HCT116 (cell line): ENCODE results near the gene SIAH2. TPM values are rescaled to one million over a fixed set of nuclear protein-coding genes. Genes with fewer than 3 reads are reported as not detected.

Source experiments
- ATAC-seq: fragments of 200-7000 bp; cut with Tn5 transposase; 2 replicates; pipeline ENCODE4 v1.9.1; 2020; ENCODE audit warnings: mild to moderate bottlenecking, moderate library complexity
- BruUV-seq: library from RNA; stranded (reverse); fragments of 400-500 nt; replicated peaks from 2 replicates; lab custom pipeline; 2021; lab: Mats Ljungman, UMichigan
- CTCF ChIA-PET: fragments of 300-600 bp; sonication (Branson Sonifier 250); formaldehyde crosslinking; loops from one replicate; lab custom pipeline; 2021; ENCODE audit warnings: antibody characterized with exemption; lab: Charles Lee
- POLR2A ChIA-PET: fragments of 300-600, 350-600 bp; sonication (Branson Sonifier 250); formaldehyde crosslinking; loops from one replicate; lab custom pipeline; 2021; ENCODE audit warnings: antibody characterized with exemption; lab: Charles Lee
- RAD21 ChIA-PET, 2 experiments: fragments of 300-600 bp; sonication (Branson Sonifier 250); formaldehyde crosslinking; loops; one replicate each; lab custom pipeline; 2023; ENCODE audit warnings: low total read pairs in 2 of 2; ENCODE audit not compliant: uncharacterized antibody in 2 of 2, unreplicated experiment in 2 of 2, low non-redundant PET in 1 of 2; lab: Charles Lee
- DNase-seq: peaks from one replicate; pipeline ENCODE4 v3.0.0-alpha.2; 2010; ENCODE audit warnings: low read depth, low spot score
- H2AFZ ChIP-seq: fragments of 200-600 bp; shearing (Covaris generic), sonication (generic); 2 replicates; pipeline ENCODE4 v1.6.1; 2017; ENCODE audit warnings: low read depth, mixed run types, mixed read lengths, antibody characterized with exemption, low read length; ENCODE audit not compliant: poor library complexity, severe bottlenecking
- H3K27ac ChIP-seq: 2 replicates; pipeline ENCODE4 v1.5.1; 2012; ENCODE audit warnings: low read depth, low read length
- H3K27me3 ChIP-seq: fragments of 200-600 bp; sonication (generic); 2 replicates; pipeline ENCODE4 v1.6.1; 2016; ENCODE audit warnings: mixed run types, low read length, mixed read lengths; ENCODE audit not compliant: insufficient read depth
- H3K36me3 ChIP-seq, 2 experiments: fragments of 200-500 bp in 1 of 2; fragments of 200-600 bp in 1 of 2; sonication (Bioruptor generic) in 1 of 2; sonication (generic) in 1 of 2; 2 replicates each; pipeline versions ENCODE4 v1.5.1 to v1.6.1; 2014 to 2016; ENCODE audit warnings: low read length in 2 of 2, inconsistent platforms in 1 of 2, mixed read lengths in 1 of 2, mixed run types in 1 of 2; ENCODE audit not compliant: insufficient read depth in 2 of 2, control insufficient read depth in 1 of 2
- H3K4me1 ChIP-seq, 2 experiments: fragments of 200-600 bp in 1 of 2; sonication (generic) in 1 of 2; 2 replicates each; pipeline versions ENCODE4 v1.5.1 to v1.6.1; 2012 to 2017; ENCODE audit warnings: low read length in 2 of 2, inconsistent platforms in 1 of 2, mild to moderate bottlenecking in 1 of 2, mixed read lengths in 1 of 2, mixed run types in 1 of 2, moderate library complexity in 1 of 2; ENCODE audit not compliant: insufficient read depth in 2 of 2, control insufficient read depth in 1 of 2
- H3K4me2 ChIP-seq: fragments of 200-600 bp; sonication (generic); 2 replicates; pipeline ENCODE4 v1.6.1; 2017; ENCODE audit warnings: mixed run types, low read length, mixed read lengths
- H3K4me3 ChIP-seq, 2 experiments: fragments of 200-600 bp in 1 of 2; sonication (generic) in 1 of 2; replicated peaks in 1 of 2; 2 replicates each; pipeline ENCODE4 v1.5.1; 2011 to 2016; ENCODE audit warnings: low read length in 2 of 2, control low read depth in 1 of 2, low read depth in 1 of 2, mild to moderate bottlenecking in 1 of 2, mixed read lengths in 1 of 2, mixed run types in 1 of 2
- H3K79me2 ChIP-seq: fragments of 200-600 bp; sonication (generic); 2 replicates; pipeline ENCODE4 v1.6.1; 2017; ENCODE audit warnings: mild to moderate bottlenecking, mixed run types, low read length, moderate library complexity, mixed read lengths; ENCODE audit not compliant: insufficient read depth
- H3K9ac ChIP-seq: fragments of 200-600 bp; sonication (generic); 2 replicates; pipeline ENCODE4 v1.6.1; 2016; ENCODE audit warnings: low read length, mixed read lengths
- H3K9me2 ChIP-seq: fragments of 200-600 bp; sonication (generic), shearing (Covaris generic); 2 replicates; pipeline ENCODE4 v1.6.1; 2017; ENCODE audit warnings: mixed run types, mild to moderate bottlenecking, moderate library complexity; ENCODE audit not compliant: insufficient read depth
- H3K9me3 ChIP-seq, 2 experiments: fragments of 200-500 bp in 1 of 2; fragments of 200-600 bp in 1 of 2; sonication (Bioruptor generic) in 1 of 2; sonication (generic) in 1 of 2; 2 replicates each; pipeline ENCODE4 v1.6.1; 2014 to 2017; ENCODE audit warnings: low read length in 2 of 2, mixed read lengths in 2 of 2, inconsistent platforms in 1 of 2, low read depth in 1 of 2, mild to moderate bottlenecking in 1 of 2, mixed run types in 1 of 2, moderate library complexity in 1 of 2; ENCODE audit not compliant: control insufficient read depth in 1 of 2, insufficient read depth in 1 of 2
- H4K20me1 ChIP-seq: fragments of 200-600 bp; sonication (generic), shearing (Covaris generic); 2 replicates; pipeline ENCODE4 v1.6.1; 2017; ENCODE audit warnings: mixed run types, mild to moderate bottlenecking, moderate library complexity; ENCODE audit not compliant: insufficient read depth
- ATF3 ChIP-seq: IDR thresholded peaks from 2 replicates; pipeline ENCODE4 v1.6.1; 2012
- CBX3 ChIP-seq: IDR thresholded peaks from 2 replicates; pipeline ENCODE4 v1.6.1; 2012; ENCODE audit warnings: low read depth
- CEBPB ChIP-seq: IDR thresholded peaks from 2 replicates; pipeline ENCODE4 v1.6.1; 2012; ENCODE audit warnings: low read depth
- CTCF ChIP-seq, 3 experiments: fragments of 200-600 bp in 1 of 3; sonication (generic) in 1 of 3; IDR thresholded peaks in 2 of 3; conservative IDR thresholded peaks in 1 of 3; 2 replicates each; pipeline ENCODE4 v1.5.1; 2012 to 2017; ENCODE audit warnings: low read depth in 2 of 3, low read length in 2 of 3, antibody characterized with exemption in 1 of 3, borderline replicate concordance in 1 of 3, control low read depth in 1 of 3, mild to moderate bottlenecking in 1 of 3, mixed read lengths in 1 of 3, mixed run types in 1 of 3, moderate library complexity in 1 of 3; ENCODE audit not compliant: insufficient read depth in 1 of 3
- EGR1 ChIP-seq: IDR thresholded peaks from 2 replicates; pipeline ENCODE4 v1.6.1; 2012; ENCODE audit warnings: low read depth
- EZH2 ChIP-seq: fragments of 200-600 bp; sonication (generic); IDR thresholded peaks from 2 replicates; pipeline ENCODE4 v1.6.1; 2017; ENCODE audit warnings: antibody characterized with exemption, mixed run types
- EZH2phosphoT487 ChIP-seq: fragments of 200-600 bp; IDR thresholded peaks from 2 replicates; pipeline ENCODE4 v1.6.1; 2018; ENCODE audit warnings: antibody characterized with exemption, borderline replicate concordance
- FOSL1 ChIP-seq: IDR thresholded peaks from 2 replicates; pipeline ENCODE4 v1.6.1; 2012; ENCODE audit warnings: low read depth
- JUND ChIP-seq: IDR thresholded peaks from 2 replicates; pipeline ENCODE4 v1.6.1; 2012
- POLR2A ChIP-seq: IDR thresholded peaks from 2 replicates; pipeline ENCODE4 v1.7.0; 2011; ENCODE audit warnings: borderline replicate concordance; ENCODE audit not compliant: insufficient read depth, insufficient read length; ENCODE audit errors: extremely low read depth
- POLR2AphosphoS5 ChIP-seq: IDR thresholded peaks from 2 replicates; pipeline ENCODE4 v1.6.1; 2011; ENCODE audit warnings: mild to moderate bottlenecking, low read depth, low read length, moderate library complexity
- RAD21 ChIP-seq: IDR thresholded peaks from 2 replicates; pipeline ENCODE4 v1.6.1; 2012; ENCODE audit warnings: low read depth, mild to moderate bottlenecking
- SP1 ChIP-seq: IDR thresholded peaks from 2 replicates; pipeline ENCODE4 v1.6.1; 2012; ENCODE audit warnings: low read depth
- SRF ChIP-seq: IDR thresholded peaks from 2 replicates; pipeline ENCODE4 v1.6.1; 2012; ENCODE audit warnings: low read depth
- YY1 ChIP-seq: IDR thresholded peaks from 2 replicates; pipeline ENCODE4 v1.6.1; 2011; ENCODE audit warnings: low read length, low read depth, moderate library complexity, mild to moderate bottlenecking; ENCODE audit not compliant: insufficient replicate concordance; ENCODE audit errors: extremely low read depth
- ZBTB33 ChIP-seq: IDR thresholded peaks from 2 replicates; pipeline ENCODE4 v1.6.1; 2011; ENCODE audit warnings: mild to moderate bottlenecking, low read length, moderate library complexity; ENCODE audit not compliant: insufficient replicate concordance; ENCODE audit errors: extremely low read depth
- ZFX ChIP-seq: fragments of 450-650 bp; IDR thresholded peaks from 2 replicates; pipeline ENCODE4 v1.6.1; 2017
- ZNF274 ChIP-seq: fragments of 200-500 bp; sonication (Bioruptor generic); IDR thresholded peaks from 2 replicates; pipeline ENCODE4 v1.6.1; 2014; ENCODE audit warnings: mild to moderate bottlenecking, low read depth, low read length, inconsistent platforms
- intact Hi-C: fragments of 100-400 bp; cut with micrococcal nuclease; formaldehyde crosslinking; loops from 2 replicates; pipeline ENCODE4 v1.10.0; 2022
- total RNA-seq: library from RNA; stranded (reverse); gene quantifications from one replicate; pipeline ENCODE4 v1.2.1, GENCODE V29; 2021; ENCODE audit not compliant: unreplicated experiment
- TF ChIP-seq, protein P1 (sequence below): IDR thresholded peaks from 2 replicates; pipeline ENCODE4 v1.6.1; 2012; ENCODE audit warnings: low read depth

SIAH2 gene
- total RNA-seq, 1 experiment from 2014 or later, result 39.9 TPM

DNA sequence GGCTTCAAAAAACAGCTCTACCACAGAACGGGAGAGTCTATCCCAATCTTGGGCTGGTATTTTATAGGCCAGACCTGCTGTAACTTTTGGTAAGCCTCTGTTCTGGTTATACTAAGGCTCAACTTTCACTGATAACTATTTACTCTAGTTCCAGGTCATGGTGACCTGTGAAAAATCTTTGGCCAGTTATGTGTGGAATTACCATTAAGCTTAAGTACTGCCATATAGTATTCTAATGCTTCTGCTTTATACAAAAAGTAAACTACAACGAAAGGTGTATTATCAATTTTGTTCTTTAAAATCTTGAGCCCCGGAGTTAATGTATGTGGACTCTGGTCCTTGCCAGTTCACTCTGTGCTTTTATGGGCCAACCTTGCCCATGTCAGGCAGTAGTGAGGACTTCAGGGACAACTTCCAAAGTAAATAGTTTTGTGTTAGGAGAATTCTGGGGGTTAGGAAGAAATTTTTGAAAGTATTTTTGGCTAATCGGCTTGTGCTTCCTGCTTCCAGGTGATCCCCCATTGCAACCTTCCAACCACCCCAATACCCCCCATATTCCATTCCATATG is 6.4 kb downstream of the SIAH2 start:
- Histone ChIP-seq H3K9me2 (no peaks in the 10 kb centered on the region), H3K9me3 (no peaks in the 10 kb centered on the region), H3K27ac (no peak overlapping the region), H3K4me3 (no peak overlapping the region), H3K27me3 (no peaks in the 10 kb centered on the region), H2AFZ (no peak overlapping the region), H3K79me2 (peaks cover 97% of the 10 kb centered on the region), H3K9ac (no peak overlapping the region), H3K36me3 (0 out of 4 replicates have a peak, but pooled peaks cover 3 to 4% of the 10 kb centered on the region in 2 experiments), H4K20me1 (peaks cover 7% of the 10 kb centered on the region; the same call in 1 of the 2 replicates), H3K4me2 (no peak overlapping the region), H3K4me1 (peaks cover 12 to 31% of the 10 kb centered on the region in 2 experiments)
- no peak for TF ChIP-seq FOSL1
- TF ChIP-seq EZH2, result no peak
- no peak for TF ChIP-seq SP1
- no peak for TF ChIP-seq ZFX
- TF ChIP-seq ZNF274, result no peak
- no peak for TF ChIP-seq SRF
- no peak for TF ChIP-seq CEBPB
- no peak for TF ChIP-seq CBX3
- no peak for TF ChIP-seq CTCF (IDR thresholded peaks at IDR 0.05 in 2 of 3, conservative IDR thresholded peaks at IDR 0.05 in 1 of 3; ENCODE audit: borderline replicate concordance in 1 of 3, insufficient read depth in 1 of 3, low read depth in 2 of 3, low read length in 2 of 3)
- TF ChIP-seq ZBTB33, result no peak
- no peak for TF ChIP-seq EGR1
- TF ChIP-seq POLR2AphosphoS5, result no peak
- no peak for TF ChIP-seq RAD21
- TF ChIP-seq ATF3, result no peak
- no peak for TF ChIP-seq JUND
- no peak for TF ChIP-seq EZH2phosphoT487
- TF ChIP-seq, protein P1, sequence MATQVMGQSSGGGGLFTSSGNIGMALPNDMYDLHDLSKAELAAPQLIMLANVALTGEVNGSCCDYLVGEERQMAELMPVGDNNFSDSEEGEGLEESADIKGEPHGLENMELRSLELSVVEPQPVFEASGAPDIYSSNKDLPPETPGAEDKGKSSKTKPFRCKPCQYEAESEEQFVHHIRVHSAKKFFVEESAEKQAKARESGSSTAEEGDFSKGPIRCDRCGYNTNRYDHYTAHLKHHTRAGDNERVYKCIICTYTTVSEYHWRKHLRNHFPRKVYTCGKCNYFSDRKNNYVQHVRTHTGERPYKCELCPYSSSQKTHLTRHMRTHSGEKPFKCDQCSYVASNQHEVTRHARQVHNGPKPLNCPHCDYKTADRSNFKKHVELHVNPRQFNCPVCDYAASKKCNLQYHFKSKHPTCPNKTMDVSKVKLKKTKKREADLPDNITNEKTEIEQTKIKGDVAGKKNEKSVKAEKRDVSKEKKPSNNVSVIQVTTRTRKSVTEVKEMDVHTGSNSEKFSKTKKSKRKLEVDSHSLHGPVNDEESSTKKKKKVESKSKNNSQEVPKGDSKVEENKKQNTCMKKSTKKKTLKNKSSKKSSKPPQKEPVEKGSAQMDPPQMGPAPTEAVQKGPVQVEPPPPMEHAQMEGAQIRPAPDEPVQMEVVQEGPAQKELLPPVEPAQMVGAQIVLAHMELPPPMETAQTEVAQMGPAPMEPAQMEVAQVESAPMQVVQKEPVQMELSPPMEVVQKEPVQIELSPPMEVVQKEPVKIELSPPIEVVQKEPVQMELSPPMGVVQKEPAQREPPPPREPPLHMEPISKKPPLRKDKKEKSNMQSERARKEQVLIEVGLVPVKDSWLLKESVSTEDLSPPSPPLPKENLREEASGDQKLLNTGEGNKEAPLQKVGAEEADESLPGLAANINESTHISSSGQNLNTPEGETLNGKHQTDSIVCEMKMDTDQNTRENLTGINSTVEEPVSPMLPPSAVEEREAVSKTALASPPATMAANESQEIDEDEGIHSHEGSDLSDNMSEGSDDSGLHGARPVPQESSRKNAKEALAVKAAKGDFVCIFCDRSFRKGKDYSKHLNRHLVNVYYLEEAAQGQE, result no peak
- TF ChIP-seq POLR2A, result no peak
- no peak for TF ChIP-seq YY1
- CTCF ChIA-PET, result no interaction called here
- RAD21 ChIA-PET, result no interaction called here
- no TSS peak for BruUV-seq
- intact Hi-C loops, result no loop called here
- DNase-seq (no peak), ATAC-seq (no peak)
- POLR2A ChIA-PET, result interaction anchor here (1.0 kb wide), 1 partner anchor 51 kb away, joined by 3 read pairs; no protein-coding TSS in a partner anchor
